Bronchial epithelial cell (primary cell): Measurements from ENCODE around the gene HHEX. TPM values are rescaled to one million over a fixed set of nuclear protein-coding genes. Genes with fewer than 3 reads are reported as not detected.
A peak's percentile ranks its signal among the peaks of the same experiment; 100 is the strongest.
"Not testable (repeated sequence)": the region's sequence is repeated elsewhere in the genome, so short reads cannot be mapped to it uniquely, and the experiment has no call there.

Experiments
- DNase-seq: peaks from one replicate; pipeline ENCODE4 v3.0.0-alpha.2; 2010; ENCODE audit warnings: low read depth
- FAIRE-seq: peaks from 2 replicates; lab custom pipeline; 2011; peaks lifted over from hg19 to GRCh38; lab: Jason Lieb, UNC
- H3K27me3 ChIP-seq: 2 replicates; pipeline ENCODE4 v1.5.1; 2011; ENCODE audit warnings: low read length; ENCODE audit not compliant: control insufficient read depth, insufficient read depth
- H3K36me3 ChIP-seq: 2 replicates; pipeline ENCODE4 v1.5.1; 2011; ENCODE audit warnings: low read length; ENCODE audit not compliant: control insufficient read depth, insufficient read depth
- H3K4me3 ChIP-seq: 2 replicates; pipeline ENCODE4 v1.5.1; 2011; ENCODE audit warnings: mild to moderate bottlenecking, low read depth, low read length, control low read depth
- total RNA-seq: library from RNA; depleted of rRNA; stranded (reverse); fragments of >200 nt; gene quantifications from 2 replicates; pipeline ENCODE4 v1.2.1, GENCODE V29; 2014
- TF ChIP-seq, protein P1 (sequence below): IDR thresholded peaks from 2 replicates; pipeline ENCODE4 v1.5.1; 2011; ENCODE audit warnings: mild to moderate bottlenecking, moderate library complexity, low read length, control low read depth, inconsistent platforms; ENCODE audit not compliant: insufficient read depth, severe bottlenecking

Gene HHEX
- 0.26 and 0.38 TPM in 2 replicates for total RNA-seq

GRCh38 chr10:92689663-92690210 lies at the start of gene HHEX:
Gene HHEX (plus strand): TSS chr10:92689955. CDS start chr10:92689987, 32 bp downstream.
- TF ChIP-seq, protein P1, sequence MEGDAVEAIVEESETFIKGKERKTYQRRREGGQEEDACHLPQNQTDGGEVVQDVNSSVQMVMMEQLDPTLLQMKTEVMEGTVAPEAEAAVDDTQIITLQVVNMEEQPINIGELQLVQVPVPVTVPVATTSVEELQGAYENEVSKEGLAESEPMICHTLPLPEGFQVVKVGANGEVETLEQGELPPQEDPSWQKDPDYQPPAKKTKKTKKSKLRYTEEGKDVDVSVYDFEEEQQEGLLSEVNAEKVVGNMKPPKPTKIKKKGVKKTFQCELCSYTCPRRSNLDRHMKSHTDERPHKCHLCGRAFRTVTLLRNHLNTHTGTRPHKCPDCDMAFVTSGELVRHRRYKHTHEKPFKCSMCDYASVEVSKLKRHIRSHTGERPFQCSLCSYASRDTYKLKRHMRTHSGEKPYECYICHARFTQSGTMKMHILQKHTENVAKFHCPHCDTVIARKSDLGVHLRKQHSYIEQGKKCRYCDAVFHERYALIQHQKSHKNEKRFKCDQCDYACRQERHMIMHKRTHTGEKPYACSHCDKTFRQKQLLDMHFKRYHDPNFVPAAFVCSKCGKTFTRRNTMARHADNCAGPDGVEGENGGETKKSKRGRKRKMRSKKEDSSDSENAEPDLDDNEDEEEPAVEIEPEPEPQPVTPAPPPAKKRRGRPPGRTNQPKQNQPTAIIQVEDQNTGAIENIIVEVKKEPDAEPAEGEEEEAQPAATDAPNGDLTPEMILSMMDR = no peak
- FAIRE-seq (no peak), DNase-seq (peak; percentile 31)
- Histone ChIP-seq H3K4me3 (peak within 1 kb of the TSS; percentile 69), H3K27me3 (no peaks in the 10 kb centered on the region), H3K36me3 (no peaks in the 10 kb centered on the region)

GRCh38 chr10:92640107-92640506 lies 49.6 kb upstream of the HHEX start:
- no peak for FAIRE-seq

DNA sequence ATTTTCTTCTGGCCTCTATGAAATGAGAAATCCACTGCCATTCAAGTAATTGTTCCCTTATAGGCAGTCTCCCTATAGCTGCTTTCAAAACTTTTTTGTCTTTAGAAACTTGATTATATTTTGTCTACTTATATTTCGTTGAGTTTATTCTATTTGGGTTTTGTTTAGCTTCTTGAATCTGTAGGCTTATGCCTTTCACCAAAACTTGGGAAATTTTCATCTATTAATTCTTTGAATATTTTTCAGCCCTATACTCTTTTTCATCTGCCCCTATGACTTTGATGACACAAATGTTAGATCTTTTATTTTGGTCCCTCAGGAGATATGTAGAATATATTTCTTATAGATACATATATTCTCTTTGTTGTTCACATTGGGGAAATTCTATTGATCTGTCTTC lies 48.3 kb upstream of the HHEX start:
- Histone ChIP-seq H3K36me3 (no peaks in the 10 kb centered on the region), H3K27me3 (no peaks in the 10 kb centered on the region), H3K4me3 (no peak overlapping the region)
- FAIRE-seq (no peak), DNase-seq (no peak)
- TF ChIP-seq, protein P1 = no peak

More at GRCh38 chr10:92640107-92640506, 49.6 kb upstream of the HHEX start:
- H3K36me3 ChIP-seq = no peaks in the 10 kb centered on the region
- no peaks in the 10 kb centered on the region for H3K27me3 ChIP-seq
- no peak overlapping the region for H3K4me3 ChIP-seq
- DNase-seq = peak; percentile 32
- TF ChIP-seq, protein P1 = no peak

GRCh38 chr10:92644921-92645320 lies 44.8 kb upstream of the HHEX start:
- H3K27me3 ChIP-seq = no peaks in the 10 kb centered on the region
- TF ChIP-seq, protein P1 = no peak
- FAIRE-seq = no peak
- H3K36me3 ChIP-seq = no peaks in the 10 kb centered on the region
- H3K4me3 ChIP-seq = no peak overlapping the region
- DNase-seq = no peak

GRCh38 chr10:92650864-92651263 lies 38.9 kb upstream of the HHEX start:
- H3K4me3 ChIP-seq, FAIRE-seq, H3K36me3 ChIP-seq, H3K27me3 ChIP-seq: not testable (repeated sequence)
- peak; percentile 48 for DNase-seq

GRCh38 chr10:92655426-92655825 lies 34.3 kb upstream of the HHEX start:
- TF ChIP-seq, protein P1 = no peak
- FAIRE-seq = no peak
- Histone ChIP-seq H3K4me3 (no peak overlapping the region), H3K36me3 (peaks cover 1% of the 10 kb centered on the region), H3K27me3 (no peaks in the 10 kb centered on the region)
- no peak for DNase-seq
